A673 (cell line): ENCODE results near the gene GALNT7.

Experiments used
- EZH2 ChIP-seq: fragments of 200-600 bp; sonication (generic); IDR thresholded peaks from 2 replicates; pipeline ENCODE4 v1.6.1; 2017; ENCODE audit warnings: borderline replicate concordance, low read depth, mild to moderate bottlenecking, mixed read lengths, antibody characterized with exemption, low read length; ENCODE audit not compliant: poor library complexity, severe bottlenecking
- TF ChIP-seq, protein P1 (sequence below): fragments of 300-800, 200-600 bp; sonication (generic); conservative IDR thresholded peaks from 2 replicates; pipeline ENCODE4 v1.5.1; 2017; ENCODE audit warnings: low read depth, mild to moderate bottlenecking, antibody characterized with exemption, low read length, moderate library complexity, mixed read lengths

DNA sequence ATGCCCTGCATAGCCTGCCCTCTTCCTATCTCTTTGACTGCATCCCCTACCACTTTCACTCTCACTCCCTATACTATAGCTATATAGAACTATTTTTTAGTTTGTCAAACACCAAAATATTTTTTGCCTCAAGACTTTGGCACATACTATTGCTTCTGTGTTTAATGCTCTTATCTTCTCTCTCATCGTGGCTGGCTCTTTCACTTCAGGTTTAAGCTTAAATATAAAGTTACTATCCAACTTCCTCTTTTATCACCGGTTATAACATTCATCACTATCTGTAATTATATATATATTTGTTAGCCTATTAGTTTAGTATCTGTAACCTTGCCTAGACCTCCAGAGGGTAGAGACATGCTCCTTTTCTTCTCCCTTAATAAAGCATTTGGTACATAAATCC, 177.0 kb downstream of the GALNT7 start:
- TF ChIP-seq, protein P1, sequence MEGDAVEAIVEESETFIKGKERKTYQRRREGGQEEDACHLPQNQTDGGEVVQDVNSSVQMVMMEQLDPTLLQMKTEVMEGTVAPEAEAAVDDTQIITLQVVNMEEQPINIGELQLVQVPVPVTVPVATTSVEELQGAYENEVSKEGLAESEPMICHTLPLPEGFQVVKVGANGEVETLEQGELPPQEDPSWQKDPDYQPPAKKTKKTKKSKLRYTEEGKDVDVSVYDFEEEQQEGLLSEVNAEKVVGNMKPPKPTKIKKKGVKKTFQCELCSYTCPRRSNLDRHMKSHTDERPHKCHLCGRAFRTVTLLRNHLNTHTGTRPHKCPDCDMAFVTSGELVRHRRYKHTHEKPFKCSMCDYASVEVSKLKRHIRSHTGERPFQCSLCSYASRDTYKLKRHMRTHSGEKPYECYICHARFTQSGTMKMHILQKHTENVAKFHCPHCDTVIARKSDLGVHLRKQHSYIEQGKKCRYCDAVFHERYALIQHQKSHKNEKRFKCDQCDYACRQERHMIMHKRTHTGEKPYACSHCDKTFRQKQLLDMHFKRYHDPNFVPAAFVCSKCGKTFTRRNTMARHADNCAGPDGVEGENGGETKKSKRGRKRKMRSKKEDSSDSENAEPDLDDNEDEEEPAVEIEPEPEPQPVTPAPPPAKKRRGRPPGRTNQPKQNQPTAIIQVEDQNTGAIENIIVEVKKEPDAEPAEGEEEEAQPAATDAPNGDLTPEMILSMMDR: no peak
- TF ChIP-seq EZH2: no peak
